Left kidney (tissue), 8 donors: ENCODE measurements around the gene DNAJB8. TPM values are rescaled to one million over a fixed set of nuclear protein-coding genes. Genes with fewer than 3 reads are reported as not detected.

Experiments
- DNase-seq: peaks from one replicate; pipeline ENCODE4 v3.0.0-alpha.2; 2013
- long read RNA-seq, 8 donors: transcript quantifications; one replicate each; lab custom pipeline, GENCODE V29; 2026
- polyA plus RNA-seq: library from polyadenylated mRNA; unstranded; fragments of 120-200 nt; gene quantifications from one replicate; pipeline ENCODE4 v1.2.1, GENCODE V29; 2013; ENCODE audit not compliant: insufficient read length

DNAJB8 gene
- polyA plus RNA-seq: not detected
- long read RNA-seq, donor 1: 0 reads
- long read RNA-seq, donor 2: 0 reads
- long read RNA-seq, donor 3: 0 reads
- long read RNA-seq, donor 4: 0 reads
- long read RNA-seq, donor 5: 0 reads
- long read RNA-seq, donor 6: 0 reads
- long read RNA-seq, donor 7: 0 reads
- long read RNA-seq, donor 8: 0 reads

DNA sequence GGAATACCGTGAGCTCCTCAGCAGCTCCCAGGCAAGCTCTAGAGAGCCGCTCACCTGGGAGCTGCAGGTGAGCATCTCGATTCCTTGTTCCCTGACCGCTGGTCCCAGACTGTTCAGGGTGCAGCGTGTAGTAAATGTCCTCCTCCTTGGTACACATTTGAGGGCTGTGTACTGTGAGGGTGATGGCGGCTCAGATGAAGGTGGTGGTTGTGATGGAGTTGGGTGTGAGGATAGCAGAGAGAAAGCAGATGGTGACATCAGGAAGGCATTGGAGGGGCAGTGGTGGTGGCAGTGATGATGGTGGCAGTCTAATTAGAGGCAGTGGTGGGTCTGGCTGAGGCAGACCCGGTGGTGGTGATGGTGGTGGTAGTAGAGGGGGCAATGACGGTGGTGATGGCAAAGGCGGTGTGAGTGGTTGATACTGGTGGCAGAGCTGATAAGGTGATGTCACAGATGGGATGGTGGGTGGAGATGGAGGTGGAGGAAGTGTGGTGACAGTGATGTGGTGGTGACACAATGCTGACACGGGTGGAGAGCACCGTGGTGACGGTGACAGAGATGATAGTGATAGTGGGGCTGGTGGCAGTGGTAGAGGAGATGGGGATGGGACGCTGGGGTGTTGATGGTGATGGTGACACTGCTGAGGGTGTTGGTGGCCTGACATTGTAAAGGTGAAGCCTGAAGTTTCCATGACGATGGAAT lies at the start of gene DNAJB8:
DNAJB8 (minus strand) TSS at position 51 of the 702 bp plus-strand sequence. CDS start 3,645 bp downstream, outside the sequence.
- DNase-seq: no peak

DNA sequence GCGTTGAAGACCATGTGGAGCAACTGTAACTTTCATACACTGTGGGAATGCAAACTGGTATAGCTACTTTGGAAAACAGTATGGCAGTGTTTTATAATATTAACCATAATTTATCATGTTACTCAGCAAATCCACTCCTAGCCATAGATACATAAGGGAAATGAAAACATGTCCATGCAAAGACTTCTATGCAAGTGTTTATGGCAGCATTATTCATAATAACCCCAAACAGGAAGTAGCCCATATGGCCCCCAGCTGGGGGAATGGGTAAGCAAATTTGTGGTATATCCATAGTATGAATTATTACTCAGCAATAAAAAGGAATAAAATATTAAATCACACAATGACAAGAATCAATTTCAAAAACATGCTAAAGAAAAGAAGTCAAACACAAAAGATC lies 49.3 kb upstream of the DNAJB8 start:
- DNase-seq: no peak

DNA sequence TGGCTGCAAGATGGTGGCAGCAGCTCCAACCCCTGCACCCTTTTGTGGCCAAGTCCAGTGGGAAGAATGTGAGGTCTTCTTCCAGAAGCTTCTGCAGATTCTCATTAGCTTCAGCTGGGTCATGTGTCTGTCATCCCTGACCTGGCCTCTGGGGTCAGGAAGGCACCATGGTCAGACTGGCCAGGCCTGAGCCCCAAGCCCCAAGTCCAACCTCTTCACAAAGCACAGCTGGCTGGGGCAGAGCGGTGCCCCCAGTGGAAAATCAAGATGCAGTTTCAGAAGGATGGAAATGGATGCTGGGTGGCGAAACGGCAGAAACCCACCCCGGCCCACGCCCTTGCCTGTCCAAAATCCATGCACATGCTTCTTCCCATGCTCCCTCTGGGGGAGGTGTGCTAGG lies 42.2 kb upstream of the DNAJB8 start:
- DNase-seq: no peak

DNA sequence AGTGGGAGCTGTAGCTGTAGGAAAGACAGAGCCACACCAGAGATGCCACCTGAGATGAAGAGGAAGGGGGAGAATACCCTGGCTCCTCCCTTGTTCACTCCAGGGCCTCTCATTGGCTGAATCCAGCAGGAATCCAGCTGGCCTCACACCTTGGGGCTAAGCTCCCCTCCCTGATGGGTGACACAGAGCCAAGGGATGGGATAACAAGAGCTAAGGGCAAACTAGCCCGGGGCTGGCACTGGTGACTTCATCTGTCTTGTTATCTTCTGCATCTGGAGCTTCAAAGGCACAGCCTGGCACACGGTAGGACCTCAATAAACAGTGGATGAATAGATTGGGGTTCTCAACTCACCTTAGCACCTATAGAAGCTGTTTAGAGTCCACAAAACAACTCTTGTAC lies 40.1 kb upstream of the DNAJB8 start:
- no peak for DNase-seq

DNA sequence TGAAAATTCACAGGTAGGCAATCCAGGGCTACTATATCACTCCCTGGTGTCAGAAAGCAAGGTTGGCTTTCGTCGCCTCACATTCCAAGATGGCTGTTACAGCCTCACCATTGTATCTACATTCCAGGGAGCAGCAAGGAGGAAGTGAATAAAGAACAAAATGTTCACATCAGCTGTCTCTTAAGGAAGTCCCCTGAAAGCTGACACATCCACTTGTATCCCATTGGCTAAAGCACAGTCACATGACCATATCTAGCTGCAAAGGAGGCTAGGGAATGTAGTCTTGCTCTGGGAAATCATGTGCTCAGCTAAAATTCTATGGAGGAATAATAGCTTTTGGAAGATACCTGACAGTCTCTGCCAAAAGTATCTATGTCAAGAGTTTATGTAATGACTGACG lies 39.1 kb upstream of the DNAJB8 start:
- DNase-seq: no peak

DNA sequence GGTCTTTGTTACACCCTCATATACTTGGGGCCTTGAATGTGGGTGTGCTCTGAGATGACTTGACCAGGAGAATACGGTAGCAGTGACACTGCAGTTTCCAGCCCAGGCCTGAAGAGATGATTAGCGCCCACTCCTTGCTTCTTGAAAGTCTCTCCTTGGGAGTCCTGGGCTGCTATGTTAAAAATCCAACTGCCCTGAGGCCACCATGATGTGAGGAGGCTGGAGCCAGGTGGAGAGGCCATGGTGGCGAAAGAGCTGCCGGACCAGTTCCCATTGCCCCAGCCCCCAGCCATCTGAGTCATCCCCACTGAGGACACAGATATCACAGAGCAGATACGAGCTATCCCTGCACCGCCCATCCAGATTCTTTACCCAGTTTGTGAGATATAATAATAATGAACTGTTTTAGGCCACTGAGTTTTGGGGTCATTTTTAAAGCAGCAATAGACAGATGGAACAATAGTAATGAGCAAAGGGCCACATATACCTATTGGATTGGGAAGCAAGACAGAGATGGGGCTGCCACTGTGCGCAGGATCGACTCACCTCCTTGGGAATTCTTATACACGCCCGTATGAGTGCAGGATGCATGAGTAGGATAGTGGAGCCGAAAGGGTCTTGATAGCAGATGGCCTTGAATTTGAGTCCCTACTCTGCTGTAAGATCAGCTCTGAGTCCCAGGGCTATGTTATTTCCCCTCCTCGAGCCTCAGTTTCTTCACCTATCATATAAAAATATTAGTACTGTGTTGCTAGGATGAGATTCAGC lies 38.5 kb upstream of the DNAJB8 start:
- DNase-seq: no peak

DNA sequence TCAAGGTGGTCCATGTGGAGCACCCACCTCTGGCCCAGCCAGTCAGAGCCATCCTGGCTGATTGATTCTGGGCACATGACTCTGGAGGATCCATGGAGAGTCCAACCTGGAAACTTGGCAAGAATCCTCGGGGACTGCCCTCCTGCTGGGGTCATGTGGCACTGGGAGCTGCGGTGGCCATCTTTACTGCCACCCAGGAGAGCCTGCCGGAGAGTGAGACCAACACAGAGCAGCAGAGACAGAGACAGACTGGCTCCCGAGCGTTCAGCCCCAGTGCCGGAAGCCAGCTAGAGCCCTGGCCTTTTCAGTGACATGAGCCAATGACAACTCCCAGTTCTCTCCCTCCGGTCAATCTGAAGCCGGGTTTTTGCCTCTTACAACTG lies 37.8 kb upstream of the DNAJB8 start:
- no peak for DNase-seq

DNA sequence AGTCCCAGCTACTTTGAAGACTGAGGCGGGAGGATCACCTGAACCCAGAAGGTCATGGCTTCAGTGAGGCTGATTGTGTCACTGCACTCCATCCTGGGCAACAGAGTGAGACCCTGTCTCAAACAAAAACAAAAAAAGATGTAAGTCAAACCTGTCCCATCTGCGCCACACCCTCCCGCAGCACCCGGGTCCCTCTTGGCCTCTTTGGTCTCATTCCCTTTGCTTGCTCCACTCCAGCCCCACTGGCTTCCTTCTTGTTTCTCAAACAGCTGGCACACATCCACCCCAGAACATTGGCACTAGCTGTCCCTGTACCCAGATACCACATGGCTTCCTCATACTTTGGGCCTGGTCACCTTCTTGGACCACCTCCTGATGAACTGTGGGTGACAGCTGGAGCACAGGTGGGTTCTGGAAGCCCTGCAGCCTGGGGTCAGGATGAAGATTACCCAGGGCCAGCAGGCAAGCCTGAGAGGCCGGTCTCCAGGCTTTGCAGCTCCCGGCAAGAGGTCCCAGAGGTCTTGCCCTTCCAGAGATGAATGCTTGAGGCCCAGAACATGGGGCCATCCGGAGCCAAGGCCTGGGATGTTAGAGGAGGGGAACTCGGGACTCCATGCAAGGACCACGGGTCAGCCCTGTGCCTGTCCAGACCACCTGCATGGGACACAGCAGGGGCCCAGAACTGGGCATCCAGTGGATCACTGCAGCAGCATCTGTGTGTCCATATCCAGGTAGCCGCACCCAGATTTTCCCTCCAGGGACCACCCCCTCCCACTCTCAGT lies 37.3 kb upstream of the DNAJB8 start:
- DNase-seq: no peak

DNA sequence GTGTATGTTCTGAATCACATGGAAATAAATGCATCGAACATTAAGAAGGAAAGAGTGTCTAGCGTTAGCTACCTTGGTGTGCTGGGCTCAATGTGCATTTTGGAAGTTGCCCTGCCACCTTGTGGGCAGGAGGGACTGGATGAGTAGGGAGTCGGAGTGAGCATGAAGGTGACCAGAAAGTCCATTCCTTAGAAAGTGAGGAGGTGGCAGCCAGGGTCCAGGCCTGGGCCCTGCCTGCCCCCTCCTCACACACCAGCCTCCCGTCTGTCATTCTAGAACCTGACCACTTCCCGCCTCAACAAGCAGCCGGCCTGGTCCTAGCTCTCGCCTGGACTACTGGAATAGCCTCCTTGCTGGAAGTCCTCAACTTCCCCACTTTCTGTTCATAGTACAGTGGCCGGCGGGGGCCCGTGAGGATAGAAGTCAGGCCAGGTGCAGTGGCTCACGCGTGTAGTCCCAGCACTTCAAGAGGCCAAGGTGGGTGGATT lies 36.5 kb upstream of the DNAJB8 start:
- DNase-seq: no peak

DNA sequence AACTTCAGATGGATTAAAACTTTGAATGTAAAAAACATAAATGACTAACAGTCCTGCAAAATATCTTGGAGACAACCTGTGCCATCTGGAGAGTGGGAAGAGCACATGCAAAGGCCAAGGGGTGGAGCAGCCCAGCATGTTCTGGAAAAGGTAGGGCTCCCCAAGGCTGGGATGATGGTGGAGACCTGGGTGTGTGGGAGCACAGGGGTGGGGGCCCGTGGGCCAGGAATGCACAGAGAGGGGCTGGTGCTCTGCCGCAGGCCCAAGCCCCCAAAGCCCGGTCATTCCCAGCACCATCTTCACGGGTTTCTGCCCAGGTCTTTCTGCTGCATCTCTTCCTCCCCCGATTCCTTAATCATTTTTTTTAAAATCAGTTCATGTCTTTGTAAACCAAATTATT lies 36.0 kb upstream of the DNAJB8 start:
- no peak for DNase-seq

DNA sequence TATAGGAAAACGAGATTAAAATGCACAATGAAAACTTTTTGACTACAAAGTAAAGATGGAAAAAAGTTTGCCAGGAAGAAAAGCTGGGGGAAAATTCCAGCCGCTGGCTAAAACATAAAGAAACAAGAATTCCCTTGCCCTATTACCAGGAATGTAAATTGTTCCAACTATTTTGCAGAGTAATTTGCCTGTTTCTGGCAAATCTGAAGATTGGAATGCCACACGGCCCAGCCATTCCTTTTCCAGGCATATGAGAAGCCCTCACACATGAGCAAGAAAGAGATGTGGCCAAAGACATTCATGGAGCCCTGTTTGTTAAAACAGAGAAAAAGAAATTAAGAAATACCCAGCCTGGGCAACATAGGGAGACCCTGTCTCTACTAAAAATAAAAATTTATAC lies 34.7 kb upstream of the DNAJB8 start:
- no peak for DNase-seq

DNA sequence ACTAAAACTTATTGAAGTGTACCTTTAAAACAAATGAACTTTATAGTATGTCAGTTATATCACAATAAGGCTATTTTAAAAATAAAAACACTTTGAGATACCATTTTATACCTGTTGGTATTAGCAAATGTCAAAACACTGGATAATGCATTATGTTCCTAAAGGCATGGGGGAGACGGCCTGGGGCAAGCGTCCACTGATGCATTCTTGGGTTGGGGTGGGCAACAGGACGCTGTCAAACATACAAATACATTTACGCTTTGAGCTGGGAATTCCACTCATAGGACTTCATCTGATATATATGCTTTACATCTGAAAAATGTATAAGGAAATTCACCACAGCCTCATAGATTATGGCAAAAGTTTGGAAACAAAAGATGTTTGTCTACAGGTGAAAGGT lies 33.9 kb upstream of the DNAJB8 start:
- no peak for DNase-seq

DNA sequence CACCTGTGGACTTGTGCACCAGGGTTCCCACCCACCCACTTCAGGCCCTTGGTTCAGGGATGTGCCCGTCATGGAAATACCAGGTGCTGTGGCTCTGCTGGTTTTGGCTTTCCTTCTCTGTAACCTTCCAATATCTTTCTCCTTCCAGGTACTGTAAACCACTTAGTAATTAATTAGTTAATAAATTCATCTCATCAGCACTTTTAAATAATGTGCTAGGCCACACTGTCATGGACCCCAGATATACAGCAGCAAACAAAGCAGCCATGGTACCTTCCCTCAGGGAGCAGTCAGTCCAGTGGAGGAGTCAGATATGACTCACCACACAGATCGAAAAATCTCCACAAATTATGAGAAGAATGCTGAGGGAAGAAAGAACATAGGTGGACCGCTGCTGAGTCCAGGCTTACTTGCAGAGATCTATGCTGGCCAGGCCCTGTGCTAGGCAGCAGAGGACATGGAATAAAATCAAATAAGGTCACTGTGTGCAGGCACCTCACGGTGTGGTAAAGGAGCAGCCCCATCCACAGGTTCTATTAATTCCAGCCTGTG lies 33.1 kb upstream of the DNAJB8 start:
- no peak for DNase-seq

DNA sequence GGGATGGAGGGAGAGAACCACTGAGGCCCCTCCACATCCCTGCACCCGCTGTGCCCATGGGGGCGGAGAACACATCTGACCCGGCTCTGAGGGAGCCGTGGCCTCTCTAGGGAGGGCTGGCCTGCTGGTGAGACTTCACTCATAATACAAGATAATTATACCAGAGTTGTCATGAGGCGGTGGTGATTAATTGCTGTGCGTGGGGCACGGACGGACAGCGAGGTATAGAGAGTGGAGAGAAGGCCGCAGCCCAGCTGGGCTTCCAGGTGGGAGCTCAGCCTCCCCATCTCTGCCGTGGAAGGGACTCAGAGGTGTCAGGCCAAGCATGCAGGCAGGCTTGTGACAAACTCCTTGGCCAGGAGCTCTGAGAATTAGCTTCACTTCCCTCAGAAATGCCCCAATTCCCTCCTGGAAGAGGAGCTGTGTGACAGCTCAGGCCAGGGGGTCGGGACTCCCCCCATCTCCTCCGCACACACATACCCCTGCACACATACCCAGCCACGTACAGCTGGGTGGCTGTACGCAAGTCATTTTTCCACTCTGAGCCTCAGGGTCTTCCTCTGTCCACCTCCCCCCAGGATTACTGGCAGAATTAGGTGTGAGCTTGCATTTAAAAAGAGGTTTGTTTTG lies 32.3 kb upstream of the DNAJB8 start:
- no peak for DNase-seq

DNA sequence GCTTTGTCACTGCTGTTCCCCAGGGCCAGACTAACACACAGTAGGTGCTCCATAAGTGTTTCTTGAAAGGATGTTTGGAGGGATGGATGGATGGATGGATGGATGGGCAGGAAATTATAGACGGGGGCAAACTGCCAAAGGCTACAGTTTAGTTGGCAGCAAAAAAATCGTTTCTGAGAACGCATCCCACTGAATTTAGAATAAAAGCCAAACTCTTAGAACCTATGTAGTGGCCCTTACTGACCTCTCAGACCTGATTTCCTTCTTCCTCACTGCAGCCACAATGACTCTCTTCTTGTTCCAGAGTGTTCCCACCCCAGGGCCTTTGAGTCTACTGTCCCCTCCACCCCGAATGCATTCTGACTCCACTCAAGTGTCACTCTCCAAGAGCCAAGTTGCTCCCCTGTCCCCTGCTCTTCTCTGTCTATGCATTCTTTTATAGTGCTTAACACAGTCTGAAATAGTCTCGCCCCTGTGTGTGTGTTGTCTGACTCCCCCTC lies 31.5 kb upstream of the DNAJB8 start:
- DNase-seq: no peak

DNA sequence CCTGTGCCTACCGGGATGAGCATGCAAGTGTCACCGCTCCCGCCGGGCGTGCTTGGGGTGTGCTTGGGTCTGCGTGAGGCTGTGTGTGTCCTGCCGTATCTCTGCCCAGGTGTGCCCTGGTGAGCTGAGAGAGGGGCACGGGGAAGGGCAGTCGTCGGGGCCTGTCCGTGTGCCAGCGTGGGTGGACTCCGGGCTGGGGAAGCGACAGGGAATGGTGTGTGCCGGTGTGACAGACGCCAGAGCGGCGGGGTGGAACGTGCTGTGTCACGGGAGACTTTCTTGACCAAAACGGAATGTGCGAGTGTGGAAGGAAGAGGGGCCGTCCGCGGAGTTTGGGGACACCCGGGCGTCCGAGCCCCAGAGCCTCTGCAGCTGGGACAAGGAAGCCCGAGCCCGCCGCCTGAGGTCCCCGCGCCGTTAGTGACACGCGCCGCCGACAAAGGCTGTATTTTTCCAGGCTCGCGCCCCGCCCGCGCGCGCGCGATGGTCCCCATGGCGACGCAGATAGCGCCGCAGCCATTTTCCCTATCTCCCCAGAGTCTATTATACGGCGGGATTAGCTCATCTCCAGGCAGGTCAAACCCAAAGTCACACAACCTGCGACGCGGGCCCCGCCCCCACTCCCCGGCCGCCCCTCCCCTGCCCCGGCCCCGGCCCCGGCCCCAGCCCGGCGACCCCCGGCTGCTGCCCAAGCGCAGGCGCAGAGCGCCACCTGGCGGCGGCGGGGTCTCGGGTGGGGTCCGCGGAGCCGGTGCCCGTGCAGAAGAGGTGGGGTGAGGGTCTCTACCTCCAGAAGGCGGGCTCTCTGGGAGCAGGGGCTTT lies 30.8 kb upstream of the DNAJB8 start:
- DNase-seq: peak; percentile 66

DNA sequence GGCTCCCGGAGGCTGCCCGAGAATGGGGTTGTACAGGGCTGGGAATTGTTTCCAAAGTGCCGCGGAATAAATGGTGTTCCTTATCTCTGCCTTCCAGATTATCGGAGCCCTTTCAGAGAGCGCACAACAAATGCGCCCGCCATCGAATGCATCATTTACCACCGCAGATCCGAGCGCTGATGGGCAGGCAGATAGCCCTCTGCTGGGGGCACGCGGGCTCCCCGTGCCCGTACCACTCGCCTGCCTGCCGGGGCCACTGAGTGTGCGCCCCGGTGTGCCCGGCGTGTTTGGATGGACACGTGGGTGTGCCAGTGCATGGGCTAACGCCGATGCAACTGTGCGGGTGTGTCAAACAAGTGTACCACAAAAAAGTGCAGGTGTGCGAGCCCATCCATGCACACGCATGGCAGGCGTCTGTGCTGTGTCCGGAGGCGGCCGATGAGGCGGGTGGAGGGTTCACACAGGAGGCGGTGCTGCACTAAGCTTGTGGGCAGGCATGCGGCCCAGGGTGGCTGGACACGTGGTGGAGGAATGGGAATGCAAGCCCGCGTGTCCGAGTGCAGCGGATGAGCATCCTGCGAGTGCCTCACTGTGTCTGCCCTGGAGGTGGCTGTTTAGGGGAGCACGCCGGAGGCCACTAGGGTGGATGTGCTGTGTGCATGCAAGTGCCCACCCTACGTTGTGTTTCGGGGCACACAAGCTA lies 30.1 kb upstream of the DNAJB8 start:
- DNase-seq: no peak

DNA sequence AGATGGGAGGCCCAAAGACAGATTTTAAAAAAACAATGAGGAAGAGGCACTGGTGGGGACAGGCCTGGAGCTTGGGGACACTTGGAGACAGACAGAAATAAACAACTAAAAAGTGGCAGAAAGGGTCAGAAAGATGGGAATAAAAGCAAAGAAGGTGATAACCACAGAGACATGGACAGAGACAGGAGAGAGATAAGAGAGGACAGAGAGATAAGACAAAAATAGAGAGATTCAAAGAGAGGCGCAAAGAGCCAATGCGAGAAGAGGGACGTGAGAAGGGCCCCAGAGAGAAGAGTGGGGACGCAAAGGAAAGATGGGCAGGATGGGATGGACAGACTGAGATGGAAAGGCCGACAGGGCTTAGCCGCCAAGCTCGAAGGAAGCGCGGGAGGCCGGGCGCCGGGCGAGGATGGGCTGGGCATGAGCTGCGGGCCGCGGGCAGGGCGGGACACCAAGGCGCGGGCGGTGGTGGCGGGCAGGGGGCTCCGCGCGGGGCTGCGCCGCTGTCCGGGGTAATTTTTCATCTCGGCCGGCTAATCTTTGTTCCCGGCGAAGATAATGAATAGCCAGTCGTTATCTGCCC lies 29.4 kb upstream of the DNAJB8 start:
- DNase-seq: no peak

DNA sequence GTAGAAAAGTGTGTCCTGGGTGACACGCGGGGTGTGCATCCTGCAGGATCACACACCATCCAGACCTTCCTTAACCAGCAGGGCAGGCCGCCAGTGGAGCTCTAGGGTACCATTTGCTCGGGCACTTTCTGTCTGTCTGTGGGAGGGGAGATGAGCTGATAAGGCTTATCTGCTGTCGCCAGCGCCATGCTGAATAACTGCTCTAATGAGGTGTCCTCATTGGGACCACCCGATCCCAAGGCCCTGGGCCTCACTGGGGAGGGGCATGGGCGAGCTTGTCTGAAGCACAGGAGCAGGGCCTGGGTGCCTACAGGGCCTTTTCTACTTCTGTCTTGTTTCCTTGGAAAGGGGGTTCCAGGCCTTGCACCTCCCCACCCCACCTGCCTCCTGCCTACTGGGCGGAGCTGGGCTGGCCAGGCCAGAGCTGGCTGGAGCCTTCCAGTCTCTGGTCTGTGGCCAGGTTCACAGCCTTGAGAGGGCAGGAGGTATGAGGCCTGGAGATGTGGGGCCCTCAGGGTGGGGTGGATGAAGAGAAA lies 28.8 kb upstream of the DNAJB8 start:
- DNase-seq: no peak

DNA sequence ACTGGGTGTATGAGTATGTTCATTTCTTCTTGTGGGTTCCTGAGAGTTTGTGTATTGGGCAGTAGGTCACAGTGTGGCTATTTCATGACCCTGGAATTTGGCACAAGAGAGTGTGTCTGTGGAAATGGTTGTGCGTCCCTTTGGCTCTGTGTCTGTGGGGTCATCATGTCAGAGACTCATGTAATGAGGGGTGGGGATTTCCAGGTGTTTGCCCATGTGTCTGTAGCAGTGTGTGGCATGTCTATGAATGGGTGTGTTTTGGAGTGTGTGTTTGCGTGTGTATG lies 27.6 kb upstream of the DNAJB8 start:
- DNase-seq: no peak
